OCI-LY7 (cell line): ENCODE measurements around the gene KIF13A. TPM values are rescaled to one million over a fixed set of nuclear protein-coding genes. Genes with fewer than 3 reads are reported as not detected.
"Not testable (repeated sequence)": the region's sequence is repeated elsewhere in the genome, so short reads cannot be mapped to it uniquely, and the experiment has no call there.

Experiments
- BruUV-seq: library from RNA; stranded (reverse); fragments of 400-500 nt; replicated peaks from 2 replicates; lab custom pipeline; 2021; lab: Mats Ljungman, UMichigan
- CTCF ChIA-PET: fragments of 300-600 bp; sonication (Branson Sonifier 250); formaldehyde crosslinking; loops from one replicate; lab custom pipeline; 2022; ENCODE audit warnings: antibody characterized with exemption; ENCODE audit not compliant: unreplicated experiment; lab: Charles Lee
- POLR2A ChIA-PET: fragments of 300-600 bp; sonication (Branson Sonifier 250); formaldehyde crosslinking; loops from one replicate; lab custom pipeline; 2022; ENCODE audit warnings: antibody characterized with exemption; lab: Charles Lee
- DNase-seq: peaks from one replicate; pipeline ENCODE4 v3.0.0-alpha.2; 2015; ENCODE audit warnings: low spot score
- H2AFZ ChIP-seq: fragments of 200-600 bp; sonication (generic), shearing (Covaris generic); 2 replicates; pipeline ENCODE4 v1.6.1; 2014; ENCODE audit warnings: mild to moderate bottlenecking, antibody characterized with exemption, low read length, moderate library complexity
- H3K27ac ChIP-seq: fragments of 200-600 bp; sonication (generic); 2 replicates; pipeline ENCODE4 v1.5.1; 2014; ENCODE audit warnings: mixed run types, low read depth, mild to moderate bottlenecking, moderate library complexity, low read length, inconsistent platforms; ENCODE audit not compliant: poor library complexity, severe bottlenecking
- H3K36me3 ChIP-seq: fragments of 200-600 bp; sonication (generic); 2 replicates; pipeline ENCODE4 v1.6.1; 2014; ENCODE audit warnings: mild to moderate bottlenecking, antibody characterized with exemption, low read length, moderate library complexity, mixed read lengths; ENCODE audit not compliant: insufficient read depth
- H3K4me1 ChIP-seq: fragments of 200-600 bp; sonication (generic); 2 replicates; pipeline ENCODE4 v1.5.1; 2014; ENCODE audit warnings: mild to moderate bottlenecking, low read length; ENCODE audit not compliant: insufficient read depth, poor library complexity, severe bottlenecking
- H3K4me2 ChIP-seq: fragments of 200-600 bp; sonication (generic); 2 replicates; pipeline ENCODE4 v1.6.1; 2014; ENCODE audit warnings: mild to moderate bottlenecking, low read length
- H3K4me3 ChIP-seq: fragments of 200-600 bp; sonication (generic); 2 replicates; pipeline ENCODE4 v1.5.1; 2014; ENCODE audit warnings: mild to moderate bottlenecking, low read depth, low read length; ENCODE audit not compliant: poor library complexity, severe bottlenecking
- H3K79me2 ChIP-seq: fragments of 200-600 bp; sonication (generic); 2 replicates; pipeline ENCODE4 v1.6.1; 2016; ENCODE audit warnings: low read depth, mild to moderate bottlenecking, low read length, moderate library complexity, mixed read lengths; ENCODE audit not compliant: insufficient read depth
- H3K9me2 ChIP-seq: fragments of 200-600 bp; sonication (generic); 2 replicates; pipeline ENCODE4 v1.6.1; 2016; ENCODE audit warnings: mild to moderate bottlenecking, low read length, mixed read lengths; ENCODE audit not compliant: insufficient read depth
- H3K9me3 ChIP-seq: fragments of 200-600 bp; sonication (generic); 2 replicates; pipeline ENCODE4 v1.6.1; 2014; ENCODE audit warnings: mild to moderate bottlenecking, mixed run types, low read length, mixed read lengths
- H4K20me1 ChIP-seq: fragments of 200-600 bp; sonication (generic); 2 replicates; pipeline ENCODE4 v1.6.1; 2014; ENCODE audit warnings: mild to moderate bottlenecking, antibody characterized with exemption, low read length, moderate library complexity, mixed read lengths; ENCODE audit not compliant: insufficient read depth
- CTCF ChIP-seq: fragments of 200-600 bp; sonication (generic); conservative IDR thresholded peaks from 2 replicates; pipeline ENCODE4 v1.5.1; 2014; ENCODE audit warnings: mild to moderate bottlenecking, antibody characterized with exemption, low read length, moderate library complexity, mixed read lengths
- EZH2phosphoT487 ChIP-seq: fragments of 200-600 bp; sonication (generic); IDR thresholded peaks from 2 replicates; pipeline ENCODE4 v1.6.1; 2018; ENCODE audit warnings: low read depth, borderline replicate concordance, mild to moderate bottlenecking, mixed run types, antibody characterized with exemption, low read length, moderate library complexity, mixed read lengths
- intact Hi-C: fragments of 100-400 bp; cut with micrococcal nuclease; formaldehyde crosslinking; loops from one replicate; pipeline ENCODE4 v1.10.0; 2022; ENCODE audit not compliant: unreplicated experiment
- total RNA-seq, 2 experiments: library from RNA; depleted of rRNA in 1 of 2; stranded (reverse); fragments of >200 nt in 1 of 2; shearing (Covaris generic) in 1 of 2; gene quantifications; 2 replicates each; pipeline ENCODE4 v1.2.3, GENCODE V29; 2014 to 2022

KIF13A gene
- total RNA-seq, 2 experiments from 2014 or later = 1.5 TPM; not detected in 1

- H2AFZ ChIP-seq = no peak overlapping the region
- no TSS peak for BruUV-seq
- CTCF ChIA-PET = no interaction called here
- no peak for TF ChIP-seq CTCF
- TF ChIP-seq EZH2phosphoT487 = no peak
- no peak overlapping the region for H3K4me2 ChIP-seq
- POLR2A ChIA-PET = interaction anchor here (0.6 kb wide), 2 partner anchors 158 to 302 kb away, joined by 3 read pairs; no protein-coding TSS in a partner anchor
- no peaks in the 10 kb centered on the region for H3K9me3 ChIP-seq
- H3K27ac ChIP-seq = no peak overlapping the region
- no peaks in the 10 kb centered on the region for H4K20me1 ChIP-seq
- intact Hi-C loops = no loop called here
- H3K4me3 ChIP-seq = no peak overlapping the region
- H3K9me2 ChIP-seq = no peaks in the 10 kb centered on the region
- no peaks in the 10 kb centered on the region for H3K79me2 ChIP-seq
- H3K4me1 ChIP-seq = no peaks in the 10 kb centered on the region
- DNase-seq = no peak
- no peaks in the 10 kb centered on the region for H3K36me3 ChIP-seq
Measured at GRCh38 chr6:17980329-17980728, 7.1 kb downstream of the KIF13A start.

- H2AFZ ChIP-seq = no peak overlapping the region
- DNase-seq = no peak
- no peaks in the 10 kb centered on the region for H3K4me1 ChIP-seq
- TF ChIP-seq EZH2phosphoT487 (no peak), CTCF (no peak)
- no peaks in the 10 kb centered on the region for H3K9me2 ChIP-seq
- intact Hi-C loops = no loop called here
- H3K27ac ChIP-seq = no peak overlapping the region
- no peak overlapping the region for H3K4me2 ChIP-seq
- no peaks in the 10 kb centered on the region for H4K20me1 ChIP-seq
- no peaks in the 10 kb centered on the region for H3K9me3 ChIP-seq
- no TSS peak for BruUV-seq
- no peaks in the 10 kb centered on the region for H3K36me3 ChIP-seq
- H3K4me3 ChIP-seq = no peak overlapping the region
- H3K79me2 ChIP-seq = no peaks in the 10 kb centered on the region
- POLR2A ChIA-PET = no interaction called here
- CTCF ChIA-PET = no interaction called here
Measured at GRCh38 chr6:17979479-17979878, 8.0 kb downstream of the KIF13A start.

GRCh38 chr6:17976258-17976657, 11.2 kb downstream of the KIF13A start:
- intact Hi-C loops, H3K79me2 ChIP-seq, H3K9me2 ChIP-seq, CTCF ChIA-PET, H3K4me1 ChIP-seq, H2AFZ ChIP-seq, H3K4me3 ChIP-seq, H3K9me3 ChIP-seq, H4K20me1 ChIP-seq, BruUV-seq, DNase-seq, H3K27ac ChIP-seq, H3K36me3 ChIP-seq, H3K4me2 ChIP-seq, POLR2A ChIA-PET: not testable (repeated sequence)
